H1 (cell line): Measurements from ENCODE around the gene CLTCL1. TPM values are rescaled to one million over a fixed set of nuclear protein-coding genes. Genes with fewer than 3 reads are reported as not detected.

Experiments used
- CTCF ChIA-PET: fragments of 300-600 bp; sonication (Branson Sonifier 250); formaldehyde crosslinking; loops from one replicate; lab custom pipeline; 2021; ENCODE audit not compliant: partially characterized antibody; lab: Charles Lee
- POLR2A ChIA-PET: fragments of 300-600 bp; sonication (Branson Sonifier 250); formaldehyde crosslinking; loops from one replicate; lab custom pipeline; 2021; ENCODE audit warnings: inconsistent platforms; ENCODE audit not compliant: partially characterized antibody; lab: Charles Lee
- DNase-seq, 2 experiments: peaks; one replicate each; pipeline versions ENCODE4 v3.0.0 to v3.0.0-alpha.2; 2010 to 2022; ENCODE audit warnings: low spot score in 2 of 2, low read depth in 1 of 2, mixed read lengths in 1 of 2
- FAIRE-seq: peaks from 2 replicates; lab custom pipeline; 2011; peaks lifted over from hg19 to GRCh38; lab: Jason Lieb, UNC
- H2AFZ ChIP-seq: 2 replicates; pipeline ENCODE4 v1.8.1; 2012; ENCODE audit warnings: low read length, inconsistent platforms
- H2AK5ac ChIP-seq: 2 replicates; pipeline ENCODE4 v1.6.1; 2013; ENCODE audit warnings: low read depth, low read length
- H2BK120ac ChIP-seq: replicated peaks from 2 replicates; pipeline ENCODE3; 2013; ENCODE audit warnings: low read depth, low read length, inconsistent platforms
- H2BK12ac ChIP-seq: 2 replicates; pipeline ENCODE4 v1.6.1; 2013; ENCODE audit warnings: low read depth, low read length
- H2BK15ac ChIP-seq: 2 replicates; pipeline ENCODE4 v1.6.1; 2013; ENCODE audit warnings: low read length
- H2BK20ac ChIP-seq: 2 replicates; pipeline ENCODE4 v1.6.1; 2013; ENCODE audit warnings: low read length
- H2BK5ac ChIP-seq: 2 replicates; pipeline ENCODE4 v1.6.1; 2013; ENCODE audit warnings: low read depth, low read length
- H3K14ac ChIP-seq: 2 replicates; pipeline ENCODE4 v1.6.1; 2013; ENCODE audit warnings: inconsistent platforms; ENCODE audit not compliant: insufficient read length
- H3K18ac ChIP-seq: 2 replicates; pipeline ENCODE4 v1.6.1; 2013; ENCODE audit warnings: low read length; ENCODE audit errors: extremely low read depth
- H3K23ac ChIP-seq: 2 replicates; pipeline ENCODE4 v1.6.1; 2013; ENCODE audit warnings: inconsistent platforms; ENCODE audit not compliant: insufficient read length
- H3K23me2 ChIP-seq: 2 replicates; pipeline ENCODE4 v1.6.1; 2013; ENCODE audit warnings: low read depth, low read length
- H3K27ac ChIP-seq: 2 replicates; pipeline ENCODE4 v1.6.1; 2011; ENCODE audit warnings: low read depth, low read length, inconsistent platforms
- H3K27me3 ChIP-seq, 4 experiments: replicated peaks in 1 of 4; 1 replicate in 1 of 4; 2 replicates in 3 of 4; pipeline versions ENCODE4 v1.6.1 to v1.8.1; 2011 to 2013; ENCODE audit warnings: low read length in 3 of 4, mild to moderate bottlenecking in 3 of 4, inconsistent platforms in 2 of 4, mixed read lengths in 2 of 4, moderate library complexity in 1 of 4; ENCODE audit not compliant: control insufficient read depth in 3 of 4, insufficient read depth in 3 of 4; ENCODE audit errors: extremely low read depth in 1 of 4
- H3K36me3 ChIP-seq, 4 experiments: 2 replicates each; pipeline versions ENCODE4 v1.6.1 to v1.8.1; 2011 to 2013; ENCODE audit warnings: mild to moderate bottlenecking in 4 of 4, low read length in 3 of 4, moderate library complexity in 2 of 4, control low read depth in 1 of 4, inconsistent platforms in 1 of 4; ENCODE audit not compliant: insufficient read depth in 4 of 4, control insufficient read depth in 2 of 4
- H3K4ac ChIP-seq: replicated peaks from 2 replicates; pipeline ENCODE3; 2013; ENCODE audit warnings: low read length, low read depth, mixed read lengths, inconsistent platforms; ENCODE audit not compliant: insufficient read length
- H3K4me1 ChIP-seq, 4 experiments: replicated peaks in 1 of 4; 1 replicate in 1 of 4; 2 replicates in 3 of 4; pipeline versions ENCODE4 v1.6.1 to v1.8.1; 2011 to 2013; ENCODE audit warnings: low read length in 3 of 4, inconsistent platforms in 2 of 4, mixed read lengths in 1 of 4; ENCODE audit not compliant: insufficient read depth in 4 of 4, control insufficient read depth in 3 of 4
- H3K4me2 ChIP-seq, 2 experiments: 2 replicates each; pipeline versions ENCODE4 v1.6.1 to v1.8.1; 2011 to 2013; ENCODE audit warnings: low read depth in 2 of 2, low read length in 2 of 2, control low read depth in 1 of 2, inconsistent platforms in 1 of 2, mild to moderate bottlenecking in 1 of 2; ENCODE audit not compliant: insufficient read depth in 1 of 2
- H3K4me3 ChIP-seq, 4 experiments: fragments of 200-600, 300-600 bp in 1 of 4; sonication (generic), shearing (Covaris generic), sonication (Bioruptor Twin) in 1 of 4; 2 replicates each; pipeline versions ENCODE4 v1.5.1 to v1.8.1; 2011 to 2016; ENCODE audit warnings: low read length in 4 of 4, low read depth in 3 of 4, control low read depth in 2 of 4, inconsistent platforms in 2 of 4, mild to moderate bottlenecking in 2 of 4, mixed read lengths in 1 of 4, moderate library complexity in 1 of 4; ENCODE audit not compliant: insufficient read depth in 2 of 4; ENCODE audit errors: extremely low read depth in 1 of 4
- H3K56ac ChIP-seq: replicated peaks from 2 replicates; pipeline ENCODE3; 2013; ENCODE audit warnings: low read depth, mild to moderate bottlenecking, mixed read lengths, low read length, inconsistent platforms; ENCODE audit not compliant: insufficient read length
- H3K79me1 ChIP-seq: 2 replicates; pipeline ENCODE4 v1.6.1; 2013; ENCODE audit warnings: low read depth, low read length, control low read depth
- H3K79me2 ChIP-seq, 2 experiments: 2 replicates each; pipeline versions ENCODE4 v1.6.1 to v1.8.1; 2012 to 2013; ENCODE audit warnings: low read length in 2 of 2, mild to moderate bottlenecking in 2 of 2, inconsistent platforms in 1 of 2; ENCODE audit not compliant: insufficient read depth in 2 of 2, control insufficient read depth in 1 of 2
- H3K9ac ChIP-seq, 4 experiments: replicated peaks in 1 of 4; 1 replicate in 1 of 4; 2 replicates in 3 of 4; pipeline versions ENCODE4 v1.6.1 to v1.8.1; 2011 to 2013; ENCODE audit warnings: low read depth in 3 of 4, low read length in 3 of 4, control low read depth in 2 of 4, mild to moderate bottlenecking in 2 of 4, moderate library complexity in 2 of 4, inconsistent platforms in 1 of 4; ENCODE audit errors: extremely low read depth in 1 of 4
- H3K9me3 ChIP-seq, 2 experiments: 2 replicates each; pipeline versions ENCODE4 v1.6.1 to v1.8.1; 2012 to 2013; ENCODE audit warnings: mild to moderate bottlenecking in 2 of 2, moderate library complexity in 2 of 2, control low read depth in 1 of 2, inconsistent platforms in 1 of 2, low read depth in 1 of 2, low read length in 1 of 2, mixed read lengths in 1 of 2; ENCODE audit not compliant: insufficient read depth in 2 of 2
- H4K20me1 ChIP-seq, 2 experiments: replicated peaks in 1 of 2; 2 replicates each; pipeline versions ENCODE3 to v1.8.1; 2011 to 2013; ENCODE audit warnings: inconsistent platforms in 2 of 2, low read length in 2 of 2, mild to moderate bottlenecking in 1 of 2; ENCODE audit not compliant: insufficient read depth in 2 of 2, control insufficient read depth in 1 of 2
- H4K5ac ChIP-seq: 2 replicates; pipeline ENCODE4 v1.6.1; 2013; ENCODE audit warnings: low read length, low read depth, mixed read lengths, inconsistent platforms; ENCODE audit not compliant: insufficient read length
- H4K8ac ChIP-seq: 2 replicates; pipeline ENCODE4 v1.8.0; 2013; ENCODE audit warnings: mild to moderate bottlenecking, moderate library complexity, low read length, inconsistent platforms; ENCODE audit not compliant: insufficient read depth; ENCODE audit errors: extremely low read depth
- H4K91ac ChIP-seq: replicated peaks from 2 replicates; pipeline ENCODE3; 2013; ENCODE audit warnings: low read length, mixed read lengths, inconsistent platforms; ENCODE audit not compliant: insufficient read length
- EP300 ChIP-seq, 2 experiments: IDR thresholded peaks; 1 replicate in 1 of 2; 2 replicates in 1 of 2; pipeline ENCODE4 v1.6.1; 2011 to 2012; ENCODE audit warnings: low read depth in 2 of 2, low read length in 2 of 2, mild to moderate bottlenecking in 2 of 2, borderline replicate concordance in 1 of 2, inconsistent platforms in 1 of 2, moderate library complexity in 1 of 2
- HDAC2 ChIP-seq, 2 experiments: fragments of 300-600 bp in 1 of 2; sonication (generic) in 1 of 2; IDR thresholded peaks; 2 replicates each; pipeline ENCODE4 v1.6.1; 2011 to 2012; ENCODE audit warnings: low read depth in 2 of 2, low read length in 2 of 2, mild to moderate bottlenecking in 2 of 2, moderate library complexity in 2 of 2, borderline replicate concordance in 1 of 2, inconsistent platforms in 1 of 2
- KDM1A ChIP-seq: fragments of 200-600, 300-600 bp; sonication (generic); IDR thresholded peaks from 2 replicates; pipeline ENCODE4 v1.7.1; 2016; ENCODE audit warnings: mild to moderate bottlenecking, low read length, borderline replicate concordance
- KDM4A ChIP-seq: IDR thresholded peaks from one replicate; pipeline ENCODE4 v1.7.1; 2012; ENCODE audit warnings: low read depth, mild to moderate bottlenecking, moderate library complexity, low read length, inconsistent platforms; ENCODE audit not compliant: severe bottlenecking
- NANOG ChIP-seq: IDR thresholded peaks from 2 replicates; pipeline ENCODE4 v1.6.1; 2011; ENCODE audit warnings: low read length, low read depth, mild to moderate bottlenecking, inconsistent platforms; ENCODE audit not compliant: insufficient read depth, poor library complexity, severe bottlenecking
- NRF1 ChIP-seq: IDR thresholded peaks from 2 replicates; pipeline ENCODE4 v1.6.1; 2011; ENCODE audit warnings: mild to moderate bottlenecking, low read depth, low read length, improper control_type of control experiment
- POLR2A ChIP-seq, 2 experiments: IDR thresholded peaks; 1 replicate in 1 of 2; 2 replicates in 1 of 2; pipeline ENCODE4 v1.6.1; 2011; ENCODE audit warnings: low read depth in 2 of 2, low read length in 2 of 2, mild to moderate bottlenecking in 2 of 2; ENCODE audit errors: control extremely low read depth in 1 of 2
- RFX5 ChIP-seq: IDR thresholded peaks from 2 replicates; pipeline ENCODE4 v1.6.1; 2011; ENCODE audit warnings: low read depth, low read length, improper control_type of control experiment, borderline replicate concordance
- SIRT6 ChIP-seq: IDR thresholded peaks from one replicate; pipeline ENCODE4 v1.7.1; 2012; ENCODE audit warnings: low read length, inconsistent platforms
- SRF ChIP-seq: IDR thresholded peaks from 2 replicates; pipeline ENCODE4 v1.6.1; 2011; ENCODE audit warnings: mild to moderate bottlenecking, low read depth, low read length, moderate library complexity
- TEAD4 ChIP-seq: IDR thresholded peaks from 2 replicates; pipeline ENCODE4 v1.6.1; 2012; ENCODE audit warnings: low read depth, low read length, inconsistent platforms, mixed read lengths
- WGBS, 2 experiments: shearing (Covaris generic) in 1 of 2; methylation state at CpG; one replicate each; pipeline versions ENCODE4 v1.1.6 to v1.1.7; 2013 to 2015; ENCODE audit warnings: low lambda C conversion rate in 2 of 2, mixed read lengths in 2 of 2, inconsistent platforms in 1 of 2, low coverage in 1 of 2, missing lambda C conversion rate in 1 of 2; ENCODE audit not compliant: insufficient replicate concordance in 2 of 2, insufficient coverage in 1 of 2, insufficient read length in 1 of 2; ENCODE audit errors: extremely low coverage in 1 of 2, missing lambda C conversion rate in 1 of 2; 5-methylcytosine and 5-hydroxymethylcytosine counted together
- polyA plus RNA-seq, 7 experiments: library from polyadenylated mRNA; depleted of rRNA in 3 of 7; stranded (reverse) in 5 of 7; unstranded in 2 of 7; fragments of >200 nt in 5 of 7; fragments of 200-250 nt in 2 of 7; gene quantifications; 1 replicate in 5 of 7; 2 replicates in 1 of 7; 4 replicates in 1 of 7; pipeline versions ENCODE4 v1.2.1 to v1.2.3, GENCODE V29; 2011 to 2013; ENCODE audit warnings: missing spikeins in 2 of 7, mixed read lengths in 2 of 7
- total RNA-seq: library from RNA; stranded (reverse); fragmentation: NEBNext Ultra II Directional; extraction: Animal tissue kit (Norgen Biotek cat#: 25700); gene quantifications from 2 replicates; pipeline ENCODE4 v1.2.1, GENCODE V29; 2021

CLTCL1 gene
- total and polyA plus RNA-seq, 2 of the 8 experiments (the other 6 are each of a cell fraction or from before 2014, with no cell fraction given): 12.4 to 17.0 TPM

GRCh38 chr22:19242699-19243098 lies 48.8 kb downstream of the CLTCL1 start:
- Histone ChIP-seq H3K4me2 (no peak overlapping the region), H4K91ac (no peak overlapping the region), H3K4ac (no peak overlapping the region), H2BK20ac (no peak overlapping the region), H3K9ac (no peak overlapping the region), H3K4me1 (no peaks in the 10 kb centered on the region), H3K23ac (no peak overlapping the region), H3K9me3 (no peaks in the 10 kb centered on the region), H3K79me1 (no peaks in the 10 kb centered on the region), H4K8ac (no peak overlapping the region), H2AFZ (no peak overlapping the region), H3K4me3 (no peak overlapping the region), H3K56ac (no peak overlapping the region), H2BK12ac (no peak overlapping the region), H2BK15ac (no peak overlapping the region), H3K18ac (no peak overlapping the region), H3K27me3 (no peaks in the 10 kb centered on the region; a peak in 1 of 7 replicates), H3K14ac (no peak overlapping the region), H3K23me2 (no peaks in the 10 kb centered on the region), H2BK5ac (no peak overlapping the region), H2BK120ac (no peak overlapping the region), H3K36me3 (peaks cover 0 to 21% (median 1%) of the 10 kb centered on the region in 4 experiments; a peak in 4 of 8 replicates), H3K27ac (no peak overlapping the region), H3K79me2 (no peaks in the 10 kb centered on the region), H2AK5ac (no peak overlapping the region), H4K20me1 (peaks cover 0 to 2% of the 10 kb centered on the region in 2 experiments), H4K5ac (no peak overlapping the region)
- no peak for DNase-seq
- WGBS, 2 experiments: 93% methylated on average over 4 of the region's 4 CpGs; no CpG with 5 or more reads in 1 of the 2 experiments
- TF ChIP-seq POLR2A (IDR thresholded peaks at IDR 0.05; ENCODE audit: control extremely low read depth in 1 of 2, low read depth in 2 of 2, low read length in 2 of 2) (no peak), KDM4A (no peak), HDAC2 (IDR thresholded peaks at IDR 0.05; ENCODE audit: borderline replicate concordance in 1 of 2, low read depth in 2 of 2, low read length in 2 of 2) (no peak), SRF (no peak), EP300 (IDR thresholded peaks at IDR 0.05; ENCODE audit: borderline replicate concordance in 1 of 2, low read depth in 2 of 2, low read length in 2 of 2) (no peak), RFX5 (no peak), TEAD4 (no peak), KDM1A (no peak), NANOG (no peak), NRF1 (no peak), SIRT6 (no peak)
- POLR2A ChIA-PET: no interaction called here
- no peak for FAIRE-seq
- CTCF ChIA-PET: interaction anchor here (1.0 kb wide), 1 partner anchor 53 kb away, joined by 3 read pairs; no protein-coding TSS in a partner anchor
